Retinal pigment epithelial cell (primary cell): ENCODE data around the gene MPEG1.

Experiments
- DNase-seq: peaks from one replicate; pipeline ENCODE4 v3.0.0-alpha.2; 2010; ENCODE audit warnings: low read depth
- H3K4me3 ChIP-seq: 2 replicates; pipeline ENCODE4 v1.5.1; 2011; ENCODE audit warnings: mild to moderate bottlenecking, low read length, control low read depth, moderate library complexity
- CTCF ChIP-seq: conservative IDR thresholded peaks from 2 replicates; pipeline ENCODE4 v1.5.1; 2011; ENCODE audit warnings: low read depth, low read length, control low read depth, inconsistent platforms

The MPEG1 gene

GRCh38 chr11:59184691-59185339 lies 27.9 kb downstream of the MPEG1 start:
- H3K4me3 ChIP-seq = no peak overlapping the region
- DNase-seq = no peak
- TF ChIP-seq CTCF = no peak

GRCh38 chr11:59183771-59184170 lies 29.0 kb downstream of the MPEG1 start:
- TF ChIP-seq CTCF = no peak

GRCh38 chr11:59182457-59183151 lies 30.1 kb downstream of the MPEG1 start:
- peak; percentile 51 for TF ChIP-seq CTCF
- DNase-seq = no peak
- H3K4me3 ChIP-seq = no peak overlapping the region

More at GRCh38 chr11:59183771-59184170, 29.0 kb downstream of the MPEG1 start:
- H3K4me3 ChIP-seq = no peak overlapping the region
- DNase-seq = no peak

GRCh38 chr11:59181746-59182456 lies 30.8 kb downstream of the MPEG1 start:
- no peak for TF ChIP-seq CTCF
- H3K4me3 ChIP-seq = no peak overlapping the region
- DNase-seq = no peak

GRCh38 chr11:59180907-59181306 lies 31.8 kb downstream of the MPEG1 start:
- no peak for TF ChIP-seq CTCF
- DNase-seq = no peak
- H3K4me3 ChIP-seq = no peak overlapping the region

- TF ChIP-seq CTCF = no peak
- H3K4me3 ChIP-seq = no peak overlapping the region
- no peak for DNase-seq
Measured at GRCh38 chr11:59180168-59180776, 32.5 kb downstream of the MPEG1 start.
